Smooth muscle cell of the brain vasculature (primary cell): ENCODE data around the gene C1QL2.

ENCODE experiments used
- DNase-seq: peaks from one replicate; pipeline ENCODE4 v3.0.0-alpha.2; 2012; ENCODE audit warnings: low read depth, low spot score

Gene C1QL2

DNA sequence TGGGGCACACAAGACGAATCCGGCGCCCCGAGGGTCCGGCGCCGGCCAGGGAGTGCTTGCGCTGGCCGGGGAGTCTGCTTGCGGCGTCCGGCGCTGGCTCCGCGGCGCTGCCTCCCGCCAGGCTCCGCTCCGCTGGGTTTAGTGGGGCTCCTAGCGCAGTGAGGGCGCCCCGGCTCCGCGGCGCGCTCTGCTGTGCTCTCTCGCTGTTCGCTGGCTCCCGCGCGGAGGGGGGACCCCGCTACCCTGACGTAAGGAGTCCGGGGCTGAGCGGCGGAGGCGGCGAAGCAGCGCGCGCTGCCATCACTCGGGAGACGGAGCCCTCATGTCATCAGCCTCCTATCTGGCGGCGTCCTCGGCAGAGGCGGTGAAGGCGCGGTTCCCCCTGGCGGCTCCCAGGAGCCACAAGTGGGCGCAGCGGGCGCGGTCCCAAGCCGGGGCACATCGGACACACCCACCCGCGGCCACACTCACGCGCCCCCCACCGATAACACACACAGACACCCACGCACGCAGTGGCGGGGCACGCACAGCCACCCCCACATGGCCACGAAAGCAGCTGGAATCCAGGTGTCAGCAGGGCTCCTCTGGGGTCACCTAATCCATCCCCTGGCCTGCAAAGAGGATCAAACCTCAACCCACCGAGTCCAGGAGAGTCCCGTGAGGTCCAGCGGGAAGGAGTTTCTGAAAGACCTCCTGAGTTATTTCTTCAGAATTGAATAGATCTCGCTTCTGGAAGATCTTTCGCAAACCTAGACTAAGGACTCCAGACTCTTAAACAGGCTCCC, at the start of gene C1QL2:
TSS of gene C1QL2 (minus strand) at position 189 of the 785 bp plus-strand sequence. CDS start 482 bp downstream, outside the sequence.
- DNase-seq, result no peak

- DNase-seq, result no peak
Measured at GRCh38 chr2:119207447-119207846, 48.9 kb upstream of the C1QL2 start.

- DNase-seq, result no peak
Measured at GRCh38 chr2:119206201-119206600, 47.6 kb upstream of the C1QL2 start.

- no peak for DNase-seq
Measured at GRCh38 chr2:119205001-119205706, 46.6 kb upstream of the C1QL2 start.

DNA sequence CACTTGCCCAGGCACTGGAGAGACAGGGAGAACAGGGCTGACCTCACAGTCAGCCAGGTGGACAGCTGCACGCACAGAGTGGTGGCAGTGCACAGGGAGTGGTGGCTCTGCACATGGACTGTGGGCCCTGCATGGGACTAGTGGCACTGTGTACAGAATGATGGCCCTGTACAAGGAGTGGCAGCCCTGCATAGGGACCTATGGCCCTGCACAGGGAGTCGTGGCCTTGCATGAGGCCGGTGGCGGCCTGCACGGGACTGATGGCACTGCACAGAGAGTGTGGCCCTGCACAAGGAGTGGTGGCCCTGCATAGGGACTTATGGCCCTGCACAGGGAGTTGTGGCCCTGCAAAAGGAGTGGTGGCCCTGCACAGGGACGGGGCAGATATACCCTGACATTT, 46.0 kb upstream of the C1QL2 start:
- DNase-seq, result no peak

- DNase-seq, result no peak
Measured at GRCh38 chr2:119202610-119203310, 44.2 kb upstream of the C1QL2 start.

GRCh38 chr2:119201815-119202214, 43.3 kb upstream of the C1QL2 start:
- no peak for DNase-seq

- no peak for DNase-seq
Measured at GRCh38 chr2:119198240-119198840, 39.8 kb upstream of the C1QL2 start.

- DNase-seq, result no peak
Measured at GRCh38 chr2:119197529-119198239, 39.1 kb upstream of the C1QL2 start.

DNA sequence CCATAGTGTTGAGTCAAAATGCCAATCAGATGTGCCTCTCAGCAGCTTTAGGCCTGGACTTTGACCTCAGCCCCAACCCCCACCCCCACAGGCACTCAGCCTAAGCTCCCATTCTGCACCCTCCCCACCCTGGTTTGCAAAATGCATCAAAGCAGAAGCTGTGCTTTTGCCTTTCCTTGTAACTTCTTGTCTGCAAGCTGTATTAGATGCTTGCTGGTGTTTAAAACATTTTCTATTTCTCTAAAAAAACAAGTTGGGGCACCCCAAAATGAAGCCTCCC, 38.5 kb upstream of the C1QL2 start:
- no peak for DNase-seq

DNA sequence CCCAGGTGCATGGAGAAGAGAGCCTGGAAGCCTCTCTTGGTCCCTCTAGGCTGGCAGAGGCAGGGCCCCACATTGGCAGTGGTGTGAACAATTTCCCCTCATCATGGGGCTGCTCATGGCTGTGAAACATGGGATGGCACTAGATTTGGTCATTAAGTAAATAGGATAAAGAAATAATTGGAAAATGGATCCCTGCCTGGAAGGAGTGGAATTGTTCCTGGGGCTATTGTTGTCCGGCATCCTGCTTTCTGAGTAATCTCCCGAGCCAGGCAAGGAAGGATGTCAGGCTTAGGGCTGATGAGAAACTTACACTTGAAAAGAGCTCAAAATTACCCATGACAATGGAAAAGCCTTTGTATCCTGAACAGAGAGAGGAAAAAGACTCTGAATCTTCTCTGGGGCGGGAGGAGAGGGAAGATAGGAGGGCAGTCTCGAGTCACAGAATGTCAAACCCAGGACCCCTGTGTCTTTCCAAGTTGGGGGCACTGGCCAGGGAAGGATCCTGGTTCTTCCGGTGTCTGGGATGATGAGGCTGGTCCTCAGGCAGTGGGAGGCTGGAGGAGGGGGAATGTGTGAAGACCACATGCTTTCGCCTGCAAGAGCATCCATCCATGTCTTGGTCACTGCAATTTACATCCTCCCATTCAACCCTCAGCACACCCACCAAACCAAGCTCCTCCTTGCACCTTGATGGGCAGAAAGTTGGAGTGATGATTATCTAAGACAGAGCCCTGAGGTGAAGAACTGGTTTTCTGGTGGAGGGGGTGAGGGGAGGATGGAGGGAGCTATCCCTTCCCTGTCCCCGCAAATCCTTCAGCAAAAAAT, 38.0 kb upstream of the C1QL2 start:
- DNase-seq, result no peak

GRCh38 chr2:119195887-119196286, 37.3 kb upstream of the C1QL2 start:
- no peak for DNase-seq

- no peak for DNase-seq
Measured at GRCh38 chr2:119195001-119195400, 36.5 kb upstream of the C1QL2 start.

DNA sequence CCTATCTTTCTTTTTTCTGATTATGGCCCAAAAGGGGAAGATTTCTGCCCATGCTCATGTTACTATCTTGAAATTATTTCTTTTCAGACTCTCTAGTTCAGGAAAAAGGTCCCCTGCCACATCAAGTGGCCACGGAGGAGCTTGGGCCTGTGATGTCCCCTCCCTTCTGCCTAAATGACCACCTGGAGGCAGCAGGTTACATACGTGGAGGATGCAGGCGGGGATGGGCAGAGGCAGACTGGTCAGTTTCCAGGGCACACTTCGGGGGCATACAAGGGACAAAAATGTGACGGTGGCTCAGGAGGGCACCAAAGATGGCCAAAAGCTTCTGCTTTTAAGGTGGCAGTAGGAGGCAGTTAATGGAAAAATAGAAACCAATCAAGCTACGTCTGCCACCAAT, 34.3 kb upstream of the C1QL2 start:
- no peak for DNase-seq

GRCh38 chr2:119190321-119191111, 32.0 kb upstream of the C1QL2 start:
- DNase-seq, result no peak

DNA sequence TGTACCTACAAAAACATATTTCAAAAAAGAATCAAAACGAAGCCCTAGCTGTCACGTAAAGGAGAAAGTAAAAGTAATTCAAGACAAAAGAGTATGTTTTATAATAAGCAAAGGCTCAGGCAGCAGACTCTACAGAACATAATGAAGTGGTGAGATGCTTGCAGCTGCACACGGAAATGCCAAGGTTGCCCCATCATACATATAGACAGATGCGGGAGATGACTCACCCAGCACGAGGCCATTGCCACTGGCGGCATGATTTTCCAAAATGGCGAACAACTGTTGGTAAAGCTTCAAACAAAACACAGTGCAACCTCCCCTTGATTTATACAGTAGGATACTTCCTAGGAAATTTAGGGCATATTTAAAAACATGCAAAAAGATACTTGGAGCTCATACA, 26.0 kb upstream of the C1QL2 start:
- DNase-seq, result no peak

GRCh38 chr2:119181791-119182445, 23.4 kb upstream of the C1QL2 start:
- no peak for DNase-seq

- no peak for DNase-seq
Measured at GRCh38 chr2:119181391-119181790, 22.8 kb upstream of the C1QL2 start.

- DNase-seq, result no peak
Measured at GRCh38 chr2:119180892-119181291, 22.3 kb upstream of the C1QL2 start.
